GM18508 (cell line): Measurements from ENCODE around the gene GPM6B.
A peak's percentile ranks its signal among the peaks of the same experiment; 100 is the strongest.
"Not testable (repeated sequence)": the region's sequence is repeated elsewhere in the genome, so short reads cannot be mapped to it uniquely, and the experiment has no call there.

ENCODE experiments used
- ATAC-seq: cut with Tn5 transposase; IDR thresholded peaks from one replicate; pipeline ENCODE4 v1.9.1; 2021; ENCODE audit warnings: moderate number of reproducible peaks; ENCODE audit not compliant: insufficient read depth, unreplicated experiment

The GPM6B gene

GRCh38 chrX:13734278-13735172, 82.4 kb downstream of the GPM6B start, which contains the start of the genes OFD1 and TRAPPC2:
TSS of gene OFD1 (plus strand) at chrX:13734748. CDS start at chrX:13735072, 324 bp downstream.
TSS of gene TRAPPC2 (minus strand) at chrX:13734620. CDS start at chrX:13719963, 14,657 bp downstream.
- peak; percentile 86 for ATAC-seq

GRCh38 chrX:13733506-13733905, 83.4 kb downstream of the GPM6B start:
- no peak for ATAC-seq

GRCh38 chrX:13732246-13733067, 84.4 kb downstream of the GPM6B start:
- ATAC-seq, result no peak

GRCh38 chrX:13730523-13730922, 86.4 kb downstream of the GPM6B start:
- ATAC-seq, result not testable (repeated sequence)

GRCh38 chrX:13726583-13726982, 90.3 kb downstream of the GPM6B start:
- ATAC-seq, result not testable (repeated sequence)

GRCh38 chrX:13724878-13725277, 92.0 kb downstream of the GPM6B start:
- ATAC-seq, result not testable (repeated sequence)

- no peak for ATAC-seq
Observed at GRCh38 chrX:13721819-13722519, 94.9 kb downstream of the GPM6B start.

- ATAC-seq, result no peak
Observed at GRCh38 chrX:13721371-13721770, 95.5 kb downstream of the GPM6B start.
